NCI-H69 (cell line): ENCODE measurements around the gene OR4B1.
A peak's percentile ranks its signal among the peaks of the same experiment; 100 is the strongest.
"Not testable (repeated sequence)": the region's sequence is repeated elsewhere in the genome, so short reads cannot be mapped to it uniquely, and the experiment has no call there.

Source experiments
- DNase-seq: peaks from one replicate; lab custom pipeline; 2025; lab: John Stamatoyannopoulos, UW

The OR4B1 gene, protein sequence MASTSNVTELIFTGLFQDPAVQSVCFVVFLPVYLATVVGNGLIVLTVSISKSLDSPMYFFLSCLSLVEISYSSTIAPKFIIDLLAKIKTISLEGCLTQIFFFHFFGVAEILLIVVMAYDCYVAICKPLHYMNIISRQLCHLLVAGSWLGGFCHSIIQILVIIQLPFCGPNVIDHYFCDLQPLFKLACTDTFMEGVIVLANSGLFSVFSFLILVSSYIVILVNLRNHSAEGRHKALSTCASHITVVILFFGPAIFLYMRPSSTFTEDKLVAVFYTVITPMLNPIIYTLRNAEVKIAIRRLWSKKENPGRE

DNA sequence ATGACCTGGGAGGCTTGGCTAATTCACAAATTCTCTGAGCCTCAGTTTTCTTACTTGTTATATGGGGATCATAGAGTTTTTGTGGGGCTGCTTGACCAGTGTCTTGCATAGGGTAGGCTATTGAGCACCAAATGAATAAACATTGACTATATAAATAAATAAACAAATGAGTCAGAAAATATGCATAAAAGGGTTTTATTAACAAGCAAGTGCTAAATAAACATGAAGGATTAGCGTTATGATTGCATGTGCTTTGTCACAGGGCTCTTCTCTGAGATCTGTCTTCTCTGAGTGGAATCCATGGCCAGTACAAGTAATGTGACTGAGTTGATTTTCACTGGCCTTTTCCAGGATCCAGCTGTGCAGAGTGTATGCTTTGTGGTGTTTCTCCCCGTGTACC, at the start of gene OR4B1:
TSS of gene OR4B1 (plus strand) at position 301 of the 400 bp plus-strand sequence. CDS start at position 301, 0 bp downstream.
- no peak for DNase-seq

DNA sequence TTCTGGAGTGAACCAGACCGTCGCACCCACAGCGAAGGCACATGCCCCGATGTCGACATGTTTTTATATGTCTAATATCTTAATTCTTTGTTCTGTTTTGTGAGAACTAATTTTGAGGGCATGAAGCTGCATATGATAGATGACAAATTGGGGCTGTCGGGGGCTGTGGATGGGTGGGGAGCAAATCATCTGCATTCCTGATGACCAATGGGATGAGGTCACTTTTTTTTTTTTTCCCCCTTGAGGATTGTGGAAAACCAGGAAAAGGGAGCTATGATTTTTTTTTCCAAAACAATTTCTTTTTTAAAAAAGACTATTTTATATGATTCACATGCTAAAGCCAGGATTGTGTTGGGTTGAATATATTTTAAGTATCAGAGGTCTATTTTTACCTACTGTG, 49.2 kb upstream of the OR4B1 start:
- DNase-seq: no peak

DNA sequence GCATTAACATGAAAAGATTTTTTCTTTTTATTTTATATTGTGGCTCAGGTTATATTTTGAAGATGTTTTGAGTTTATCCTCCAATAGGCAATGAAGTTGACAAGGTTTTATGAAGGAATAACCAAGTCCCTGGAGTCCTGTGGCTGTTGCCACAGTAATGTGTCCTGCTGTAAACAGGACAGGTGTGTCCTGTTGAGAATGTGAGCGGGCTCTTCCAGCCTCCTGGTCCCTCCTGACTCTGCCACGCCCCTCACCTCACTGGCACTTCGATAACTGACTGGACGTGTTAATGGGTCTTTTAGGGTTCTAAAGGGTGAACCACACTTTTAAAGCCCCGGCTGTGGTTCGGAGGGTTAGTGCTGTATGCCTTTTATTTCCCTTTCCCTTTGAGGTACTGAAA, 47.8 kb upstream of the OR4B1 start:
- DNase-seq: no peak

DNA sequence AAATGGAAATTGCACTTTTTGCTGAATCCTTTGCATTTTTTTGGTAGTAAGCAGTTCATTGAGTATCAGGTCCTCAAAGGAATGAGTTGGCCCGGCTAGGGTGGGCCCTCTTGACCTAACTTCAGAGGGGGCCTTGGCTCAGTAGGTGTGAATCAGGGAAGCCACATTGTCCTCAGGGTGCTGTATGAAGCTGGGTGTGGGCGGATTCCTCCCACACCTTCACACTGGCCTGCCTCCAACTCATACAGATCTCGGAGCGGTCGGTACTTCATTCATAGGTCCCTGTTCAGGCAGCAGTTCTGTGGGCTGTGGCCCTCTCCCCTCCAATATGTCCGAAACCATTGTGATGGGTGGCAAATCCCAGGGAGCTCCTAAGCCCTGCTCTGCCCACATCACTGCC, 47.4 kb upstream of the OR4B1 start:
- no peak for DNase-seq

DNA sequence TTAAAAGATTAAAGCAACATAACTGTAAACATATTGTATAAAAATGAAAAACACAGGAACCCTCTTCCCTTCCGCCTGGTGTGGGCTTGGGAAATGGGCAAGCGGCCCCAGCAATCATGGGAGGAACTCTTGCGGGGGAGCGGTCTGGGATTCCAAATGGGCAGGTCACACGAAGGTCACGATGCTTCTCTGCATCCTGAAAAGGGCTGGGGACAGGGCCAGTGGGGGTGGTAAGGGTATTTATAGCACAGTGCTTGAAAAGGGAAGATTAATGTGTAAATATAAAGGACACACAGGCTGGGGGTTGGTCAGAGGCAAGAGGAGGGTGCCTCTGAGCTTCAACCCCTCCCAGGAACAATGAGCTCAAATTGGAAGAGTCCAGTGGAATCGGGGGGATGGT, 46.9 kb upstream of the OR4B1 start:
- DNase-seq: no peak

DNA sequence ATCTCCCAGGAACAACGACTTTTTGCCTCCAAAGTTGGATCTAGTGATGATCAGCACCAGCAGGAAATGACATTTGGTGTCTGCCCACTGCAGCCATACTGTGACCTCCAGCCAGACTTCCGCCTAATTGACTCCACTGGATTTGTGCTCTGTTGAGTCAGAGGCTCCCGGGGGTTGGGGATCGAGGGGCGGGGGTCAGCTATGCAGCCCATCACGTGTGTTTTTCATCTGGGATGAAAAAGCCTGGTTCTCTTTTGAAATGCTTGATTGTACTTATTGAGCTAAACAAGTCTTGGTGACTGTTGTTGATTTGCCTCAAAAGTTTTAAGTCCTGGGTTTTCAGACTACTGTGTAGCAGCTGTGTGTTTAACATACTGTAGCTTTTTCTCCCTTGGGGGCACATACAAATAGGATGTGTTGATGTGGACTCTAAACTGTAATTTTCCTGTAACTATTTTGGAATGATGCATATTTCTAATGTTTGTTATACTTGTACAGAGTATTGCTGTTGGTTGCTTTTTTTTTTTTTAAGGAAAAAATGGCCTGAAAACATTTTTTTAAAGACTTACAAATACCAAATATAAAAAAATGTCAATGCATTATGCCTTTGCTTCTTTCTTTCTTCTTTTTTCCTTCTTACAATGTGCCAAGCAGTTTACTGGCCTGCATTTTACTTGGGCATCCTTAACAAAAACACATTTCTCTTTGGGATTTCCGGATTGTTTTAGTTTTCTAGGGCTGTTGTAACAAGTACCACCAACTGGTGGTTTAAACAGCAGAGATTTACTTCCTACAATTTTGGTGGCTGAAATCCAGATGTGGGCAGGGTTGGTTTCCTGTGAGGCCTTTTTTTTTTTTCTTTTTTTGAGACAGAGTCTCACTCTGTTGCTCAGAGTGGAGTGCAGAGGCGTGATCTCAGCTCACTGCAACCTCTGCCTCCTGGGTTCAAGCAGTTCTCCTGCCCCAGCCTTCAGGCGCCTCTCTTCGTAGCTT, 46.1 kb upstream of the OR4B1 start:
- DNase-seq: no peak

DNA sequence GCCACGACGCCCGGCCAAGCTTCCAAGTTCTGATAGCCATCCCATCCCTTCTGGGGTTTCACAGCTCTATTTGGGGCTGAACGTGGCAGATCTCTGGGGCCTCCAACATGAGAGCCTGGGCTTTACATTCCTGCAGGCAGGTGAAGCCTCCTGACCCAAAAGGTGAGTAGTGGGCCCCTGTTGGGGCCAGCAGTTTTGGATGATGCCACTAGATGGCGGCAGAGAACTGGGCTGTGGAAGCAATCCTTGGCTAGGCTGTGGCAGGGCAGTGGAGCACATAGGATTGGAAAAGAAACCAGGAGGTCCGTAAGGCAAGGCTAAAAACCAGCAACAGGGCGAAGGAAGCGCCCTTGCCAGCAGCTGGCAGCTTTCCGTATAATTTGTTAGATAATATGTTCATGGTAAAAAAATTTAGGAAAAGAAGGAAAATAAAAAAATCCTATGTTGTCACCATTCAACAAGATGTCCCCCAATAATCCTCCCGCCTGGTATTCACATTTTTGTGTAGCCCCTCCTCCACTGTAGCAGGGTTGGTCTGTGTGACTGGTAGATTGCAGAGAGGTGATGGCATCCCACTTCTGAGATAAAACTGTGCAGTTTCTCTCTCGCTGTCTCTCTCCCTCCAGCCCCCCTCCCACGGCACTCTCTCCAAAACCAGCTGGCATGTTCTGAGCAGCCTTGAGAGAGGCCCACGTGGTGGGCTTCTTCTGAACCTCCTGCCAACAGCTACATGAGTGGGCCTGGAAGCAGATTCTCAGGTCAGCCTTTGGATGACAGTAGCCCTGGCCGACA, 43.6 kb upstream of the OR4B1 start:
- DNase-seq: peak; percentile 60

DNA sequence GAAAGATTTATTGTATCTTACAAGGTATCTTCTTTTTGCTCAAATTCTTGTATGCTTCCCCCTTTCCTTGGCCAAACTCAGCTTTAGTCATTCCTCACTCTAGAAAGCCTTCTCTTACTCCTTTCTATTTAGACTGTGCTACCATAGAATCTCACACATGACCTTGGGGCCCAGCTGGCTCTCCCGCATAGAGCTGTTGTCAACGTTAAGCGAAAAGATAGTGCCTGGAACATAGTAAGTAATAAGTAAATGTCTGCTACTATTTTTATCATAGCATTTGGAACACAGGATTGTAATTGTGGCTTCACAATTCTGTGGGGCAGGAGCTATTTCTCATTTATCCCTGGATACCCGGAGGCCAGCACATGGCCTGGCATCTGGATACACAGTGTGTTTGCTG, 38.9 kb upstream of the OR4B1 start:
- DNase-seq: no peak

DNA sequence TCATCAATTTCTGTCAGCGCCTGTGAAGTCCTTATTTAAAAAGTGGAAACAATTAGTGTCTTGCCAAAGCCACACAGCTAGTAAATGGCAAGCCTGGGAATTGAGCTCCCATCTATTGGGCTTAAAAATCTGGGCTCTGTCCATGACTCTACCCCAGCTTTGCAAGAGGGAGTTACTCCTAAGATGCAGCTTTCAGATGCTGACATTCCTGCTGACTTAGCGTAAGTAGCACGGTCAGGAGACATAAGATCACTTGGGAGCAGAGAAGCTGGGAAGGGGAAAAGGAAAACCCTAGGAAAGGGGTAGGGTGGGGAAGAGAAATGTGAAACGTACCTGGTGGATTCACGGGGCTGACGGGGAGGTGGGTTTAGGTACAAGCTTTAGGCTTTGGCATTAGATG, 36.0 kb upstream of the OR4B1 start:
- no peak for DNase-seq

DNA sequence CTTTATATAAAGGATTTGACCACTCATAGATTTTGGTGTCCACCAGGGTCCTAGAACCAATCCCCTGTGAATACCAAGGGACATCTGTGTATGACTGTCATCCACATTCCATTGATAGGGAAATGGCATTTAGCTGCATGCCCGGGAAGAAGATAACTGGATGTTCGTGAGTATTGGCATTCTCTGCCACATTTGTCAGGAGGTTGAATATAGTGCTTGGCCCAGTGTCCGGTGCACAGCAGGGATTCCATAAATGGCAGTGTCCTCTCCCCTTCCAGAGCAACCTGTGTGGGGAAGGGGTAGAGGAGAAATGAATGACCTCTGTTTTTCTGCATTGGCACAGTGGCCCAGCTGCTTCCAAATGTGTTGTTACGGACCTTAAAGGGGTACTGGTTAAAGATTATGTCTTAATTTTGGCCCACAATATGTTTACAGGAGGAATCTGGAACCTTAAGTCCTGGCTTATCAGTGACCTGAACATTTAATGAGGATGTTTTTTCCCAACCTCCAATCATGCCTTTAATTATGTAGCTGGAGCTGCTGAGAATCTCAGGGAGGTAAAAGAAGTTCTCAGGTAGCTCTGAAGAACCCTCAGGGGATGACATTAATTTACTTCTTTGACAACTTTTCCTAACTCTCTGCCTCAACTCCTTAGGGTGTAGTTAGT, 33.6 kb upstream of the OR4B1 start:
- DNase-seq: no peak

DNA sequence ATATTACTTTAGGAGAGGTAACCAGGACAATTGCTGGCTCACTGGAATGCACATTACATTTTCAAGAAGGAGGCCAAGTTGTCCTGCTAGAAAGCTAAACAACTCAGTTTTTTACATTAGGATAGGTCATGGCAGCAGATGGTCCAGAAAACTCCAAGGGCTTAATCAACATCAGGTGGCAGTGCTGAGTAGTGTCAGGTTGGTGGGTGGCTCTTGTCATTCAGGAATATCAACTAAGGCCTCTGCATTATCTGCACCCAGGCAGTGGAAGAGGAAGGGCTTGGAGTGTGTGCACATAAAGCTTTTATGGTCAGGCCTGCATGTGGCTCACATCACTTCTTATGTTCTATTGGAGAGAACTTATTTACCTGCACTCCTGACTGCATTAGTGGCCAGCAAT, 32.2 kb upstream of the OR4B1 start:
- DNase-seq: no peak

DNA sequence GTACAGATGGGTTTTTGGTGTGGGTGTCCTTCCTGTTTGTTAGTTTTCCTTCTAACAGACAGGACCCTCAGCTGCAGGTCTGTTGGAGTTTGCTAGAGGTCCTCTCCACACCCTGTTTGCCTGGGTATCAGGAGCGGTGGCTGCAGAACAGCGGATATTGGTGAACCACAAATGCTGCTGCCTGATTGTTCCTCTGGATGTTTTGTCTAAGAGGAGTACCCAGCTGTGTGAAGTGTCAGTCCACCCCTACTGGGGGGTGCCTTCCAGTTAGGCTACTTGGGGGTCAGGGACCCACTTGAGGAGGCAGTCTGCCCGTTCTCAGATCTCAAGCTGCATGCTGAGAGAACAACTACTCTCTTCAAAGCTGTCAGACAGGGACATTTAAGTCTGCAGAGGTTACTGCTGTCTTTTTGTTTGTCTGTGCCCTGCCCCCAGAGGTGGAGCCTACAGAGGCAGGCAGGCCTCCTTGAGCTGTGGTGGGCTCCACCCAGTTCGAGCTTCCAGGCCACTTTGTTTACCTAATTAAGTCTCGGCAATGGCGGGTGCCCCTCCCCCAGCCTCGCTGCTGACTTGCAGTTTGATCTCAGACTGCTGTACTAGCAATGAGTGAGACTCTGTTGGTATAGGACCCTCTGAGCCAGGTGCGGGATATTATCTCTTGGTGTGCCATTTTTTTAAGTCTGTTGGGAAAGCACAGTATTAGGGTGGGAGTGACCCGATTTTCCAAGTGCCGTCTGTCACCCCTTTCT, 25.5 kb upstream of the OR4B1 start:
- DNase-seq: peak; percentile 7

DNA sequence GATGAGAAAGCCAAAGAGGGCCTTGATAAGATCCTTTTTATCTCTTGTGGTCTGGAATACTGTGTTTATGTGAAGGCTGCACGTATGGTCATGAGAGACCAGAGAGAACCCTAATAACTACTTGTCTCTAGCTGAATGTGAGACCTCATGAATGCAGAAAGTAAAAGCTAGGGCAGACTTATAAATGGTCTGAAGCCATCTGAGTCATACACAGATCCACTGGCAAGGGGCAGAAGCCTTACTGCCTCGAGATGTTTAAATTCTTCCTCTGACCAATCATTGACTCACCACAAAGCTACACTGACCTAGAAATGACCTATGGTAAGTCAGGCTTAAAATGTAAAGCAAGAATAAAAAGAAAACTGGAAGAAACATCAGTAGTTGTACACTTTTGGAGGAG, 22.7 kb upstream of the OR4B1 start:
- DNase-seq: no peak

DNA sequence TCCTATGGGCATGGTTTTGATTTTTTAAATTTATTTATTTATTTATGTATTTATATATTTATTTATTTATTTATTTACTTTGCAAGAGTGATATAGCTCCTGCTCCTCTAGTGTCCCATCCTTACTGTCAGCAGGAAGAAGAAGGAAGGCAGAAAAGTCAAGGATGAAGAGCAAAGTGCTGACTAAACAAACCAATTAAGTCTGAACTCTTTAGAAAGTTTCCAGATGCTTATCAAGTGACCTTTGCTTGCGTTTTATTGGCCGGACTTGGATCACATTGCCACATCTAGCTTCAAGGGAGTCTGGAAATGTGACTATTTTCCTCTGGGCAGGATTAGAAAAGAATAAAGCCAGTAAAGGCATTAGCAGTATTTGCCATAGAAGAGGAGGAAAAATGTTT, 8.7 kb upstream of the OR4B1 start:
- DNase-seq: no peak

DNA sequence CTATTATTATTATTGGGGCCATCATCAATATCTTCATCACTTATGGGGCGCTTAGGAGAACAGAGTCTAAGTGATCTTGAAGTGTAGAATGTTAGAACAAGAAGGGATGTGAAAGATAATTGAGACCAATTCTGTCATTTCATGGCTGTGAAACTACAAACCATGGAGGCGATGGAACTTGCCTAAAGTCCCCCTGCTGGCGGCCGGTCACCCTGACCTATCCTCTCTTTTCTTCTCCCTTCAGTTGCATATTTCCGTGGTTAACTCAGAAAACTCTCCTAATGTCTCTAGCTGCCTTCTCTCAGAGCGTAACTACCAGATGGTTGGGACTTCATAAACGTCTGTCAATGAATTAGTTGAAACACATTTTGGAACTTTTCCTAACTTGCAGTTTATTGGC, 6.6 kb upstream of the OR4B1 start:
- no peak for DNase-seq

DNA sequence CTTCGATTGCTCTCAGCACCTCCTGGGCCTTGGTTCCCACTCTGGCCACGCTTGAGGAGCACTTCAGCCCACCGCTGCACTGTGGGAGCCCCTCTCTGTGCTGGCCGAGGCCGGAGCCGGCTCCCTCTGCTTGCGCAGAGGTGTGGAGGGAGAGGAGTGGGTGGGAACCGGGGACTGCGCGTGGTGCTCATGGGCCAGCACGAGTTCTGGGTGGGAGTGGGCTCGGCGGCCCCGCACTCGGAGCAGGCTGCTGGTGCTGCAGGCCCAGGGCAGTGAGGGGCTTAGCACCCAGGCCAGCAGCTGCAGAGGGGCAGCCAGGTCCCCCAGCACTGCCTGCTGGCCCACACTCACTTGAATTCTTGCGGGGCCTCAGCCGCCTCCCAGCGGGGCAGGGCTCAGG, 12.2 kb downstream of the OR4B1 start:
- no peak for DNase-seq

DNA sequence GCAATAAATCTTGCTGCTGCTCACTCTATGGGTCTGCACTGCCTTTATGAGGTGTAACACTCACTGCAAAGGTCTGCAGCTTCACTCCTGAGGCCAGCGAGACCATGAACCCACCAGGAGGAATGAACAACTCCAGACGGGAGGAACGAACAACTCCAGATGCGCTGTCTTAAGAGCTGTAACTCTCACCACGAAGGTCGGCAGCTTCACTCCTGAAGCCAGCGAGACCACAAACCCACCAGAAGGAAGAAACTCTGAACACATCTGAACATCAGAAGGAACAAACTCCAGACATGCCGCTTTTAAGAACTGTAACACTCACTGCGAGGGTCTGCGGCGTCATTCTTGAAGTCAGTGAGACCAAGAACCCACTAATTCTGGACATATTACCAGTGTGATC, 13.4 kb downstream of the OR4B1 start:
- not testable (repeated sequence) for DNase-seq

DNA sequence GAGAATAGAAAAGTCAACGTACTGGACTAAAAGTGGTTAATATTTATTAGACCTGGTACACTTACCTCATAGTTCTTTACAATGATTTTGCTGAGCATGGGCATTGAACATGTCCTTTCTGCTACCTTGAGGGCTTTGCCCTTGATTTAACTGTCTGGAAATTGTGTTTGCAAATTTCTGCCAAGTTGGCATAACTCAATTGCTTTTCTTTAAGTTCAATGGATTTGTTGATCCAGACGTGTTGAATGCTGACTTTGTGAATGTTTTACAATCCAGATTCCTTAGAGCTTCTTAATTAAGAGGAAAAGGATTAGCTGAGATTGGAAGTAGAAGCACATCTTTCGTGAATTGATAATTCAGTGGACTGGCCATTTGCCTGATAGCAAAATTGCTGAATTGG, 21.1 kb downstream of the OR4B1 start:
- DNase-seq: no peak

DNA sequence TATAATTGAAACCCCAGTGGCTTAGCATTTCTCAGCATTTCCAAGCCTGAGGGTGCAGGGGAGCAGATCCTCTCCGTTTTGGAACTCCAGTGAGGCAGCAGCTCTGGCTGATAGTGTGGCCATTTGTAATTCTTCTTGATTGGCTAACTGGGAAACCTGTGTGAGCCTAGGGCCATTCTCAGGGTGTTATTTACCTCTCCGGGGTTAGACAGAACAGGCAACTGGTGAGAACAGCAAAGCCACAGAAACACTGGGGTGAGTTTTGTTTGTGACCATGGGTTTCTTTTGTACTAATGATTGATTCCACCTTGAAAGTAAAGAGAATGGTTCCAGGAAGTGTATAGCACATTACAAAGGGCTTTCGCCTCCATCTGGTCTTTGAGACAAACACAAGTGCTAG, 25.9 kb downstream of the OR4B1 start:
- no peak for DNase-seq

DNA sequence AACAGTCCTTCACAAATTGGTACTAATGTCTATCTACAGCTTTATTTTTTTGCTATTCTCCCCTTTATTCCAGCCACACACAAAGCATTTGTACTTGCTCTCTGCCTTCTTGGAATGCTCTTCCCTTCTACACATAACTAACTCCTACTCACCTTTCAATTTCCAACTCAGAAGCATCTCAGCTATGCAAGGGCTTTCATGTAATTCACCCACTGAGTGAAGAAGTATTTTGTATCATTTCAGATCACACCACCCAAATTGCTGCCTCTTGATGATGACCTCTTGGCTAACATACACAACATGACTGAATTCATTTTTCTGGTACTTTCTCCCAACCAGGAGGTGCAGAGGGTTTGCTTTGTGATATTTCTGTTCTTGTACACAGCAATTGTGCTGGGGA, 28.2 kb downstream of the OR4B1 start, which contains the start of gene OR4X2:
TSS of gene OR4X2 (plus strand) at position 301 of the 400 bp plus-strand sequence. CDS start at position 301, 0 bp downstream.
- no peak for DNase-seq

DNA sequence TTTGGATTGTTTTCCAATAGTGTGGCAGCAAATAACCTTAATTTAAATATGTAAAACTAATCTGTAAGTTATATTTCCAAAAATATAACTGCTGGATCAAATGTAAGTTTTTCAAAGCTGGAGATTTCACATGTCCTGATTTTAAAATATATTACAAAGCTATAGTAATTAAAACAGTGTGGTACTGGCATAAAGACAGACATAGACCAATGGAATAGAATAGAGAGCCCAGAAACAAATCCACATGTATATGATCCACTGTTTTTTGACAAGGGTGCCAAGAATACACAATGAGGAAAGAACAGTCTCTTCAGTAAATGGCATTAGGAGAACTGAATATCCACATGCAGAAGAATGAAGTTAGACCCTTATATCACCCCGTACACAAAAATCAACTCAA, 32.3 kb downstream of the OR4B1 start:
- no peak for DNase-seq
